ENCODE data around the gene CTSW.

Gene CTSW

DNA sequence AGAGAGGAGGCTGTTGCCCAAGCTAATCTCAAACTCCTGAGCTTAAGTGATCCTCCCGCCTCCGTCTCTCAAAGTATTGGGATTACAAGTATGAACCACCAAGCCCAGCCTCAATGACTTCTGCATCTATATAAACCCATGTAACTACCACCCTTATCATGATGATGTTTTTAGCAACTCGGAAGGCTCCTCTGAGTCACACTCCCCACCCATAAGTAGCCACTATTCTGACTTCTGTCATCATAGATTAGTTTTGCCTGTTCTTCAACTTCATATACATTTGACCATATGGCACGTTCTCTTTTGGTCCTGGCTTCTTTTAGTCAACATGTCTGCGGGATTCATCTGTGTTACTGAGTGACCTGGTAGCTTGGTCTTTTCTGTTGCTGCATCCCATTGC lies 27.0 kb downstream of the CTSW start:
- no peak for DNase-seq
- no peaks in the 10 kb centered on the region for H3K36me3 ChIP-seq (ENCODE audit: control insufficient read depth, insufficient read depth, low read length)
- H3K27ac ChIP-seq (ENCODE audit: insufficient read depth, low read length, poor library complexity, severe bottlenecking): no peak overlapping the region
- H3K9me3 ChIP-seq (ENCODE audit: control insufficient read depth, low read length): no peaks in the 10 kb centered on the region
- H3K27me3 ChIP-seq (replicated peaks; ENCODE audit: control insufficient read depth, insufficient read depth, low read length, poor library complexity, severe bottlenecking): no peaks in the 10 kb centered on the region
- H3K4me3 ChIP-seq (ENCODE audit: insufficient read depth, low read depth, low read length, poor library complexity, severe bottlenecking): no peak overlapping the region
- no peaks in the 10 kb centered on the region for H3K4me1 ChIP-seq (ENCODE audit: control insufficient read depth, insufficient read depth, low read length, poor library complexity, severe bottlenecking)

DNA sequence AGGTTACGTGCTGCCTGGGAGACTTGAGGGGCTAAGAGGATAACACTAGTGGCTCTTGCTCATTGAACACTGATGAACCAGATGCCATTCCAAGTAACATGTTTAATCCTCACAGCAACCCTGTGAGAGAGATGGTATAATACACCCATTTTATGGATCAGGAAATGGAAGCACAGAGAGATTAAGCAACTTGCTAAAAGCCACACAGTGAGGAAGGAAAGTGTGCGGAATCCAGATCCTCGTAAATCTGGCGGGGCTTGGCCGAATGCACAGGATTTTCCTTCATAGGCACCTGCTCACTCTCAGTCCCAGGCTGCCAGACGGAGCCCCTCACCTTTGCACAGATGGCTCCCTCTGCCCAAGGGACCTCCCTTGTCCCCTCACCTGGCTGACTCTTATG lies 28.2 kb downstream of the CTSW start:
- H3K4me1 ChIP-seq (ENCODE audit: control insufficient read depth, insufficient read depth, low read length, poor library complexity, severe bottlenecking): no peaks in the 10 kb centered on the region
- H3K36me3 ChIP-seq (ENCODE audit: control insufficient read depth, insufficient read depth, low read length): no peaks in the 10 kb centered on the region
- no peaks in the 10 kb centered on the region for H3K27me3 ChIP-seq (replicated peaks; ENCODE audit: control insufficient read depth, insufficient read depth, low read length, poor library complexity, severe bottlenecking)
- H3K9me3 ChIP-seq (ENCODE audit: control insufficient read depth, low read length): no peaks in the 10 kb centered on the region
- H3K27ac ChIP-seq (ENCODE audit: insufficient read depth, low read length, poor library complexity, severe bottlenecking): no peak overlapping the region
- no peak for DNase-seq
- H3K4me3 ChIP-seq (ENCODE audit: insufficient read depth, low read depth, low read length, poor library complexity, severe bottlenecking): no peak overlapping the region

DNA sequence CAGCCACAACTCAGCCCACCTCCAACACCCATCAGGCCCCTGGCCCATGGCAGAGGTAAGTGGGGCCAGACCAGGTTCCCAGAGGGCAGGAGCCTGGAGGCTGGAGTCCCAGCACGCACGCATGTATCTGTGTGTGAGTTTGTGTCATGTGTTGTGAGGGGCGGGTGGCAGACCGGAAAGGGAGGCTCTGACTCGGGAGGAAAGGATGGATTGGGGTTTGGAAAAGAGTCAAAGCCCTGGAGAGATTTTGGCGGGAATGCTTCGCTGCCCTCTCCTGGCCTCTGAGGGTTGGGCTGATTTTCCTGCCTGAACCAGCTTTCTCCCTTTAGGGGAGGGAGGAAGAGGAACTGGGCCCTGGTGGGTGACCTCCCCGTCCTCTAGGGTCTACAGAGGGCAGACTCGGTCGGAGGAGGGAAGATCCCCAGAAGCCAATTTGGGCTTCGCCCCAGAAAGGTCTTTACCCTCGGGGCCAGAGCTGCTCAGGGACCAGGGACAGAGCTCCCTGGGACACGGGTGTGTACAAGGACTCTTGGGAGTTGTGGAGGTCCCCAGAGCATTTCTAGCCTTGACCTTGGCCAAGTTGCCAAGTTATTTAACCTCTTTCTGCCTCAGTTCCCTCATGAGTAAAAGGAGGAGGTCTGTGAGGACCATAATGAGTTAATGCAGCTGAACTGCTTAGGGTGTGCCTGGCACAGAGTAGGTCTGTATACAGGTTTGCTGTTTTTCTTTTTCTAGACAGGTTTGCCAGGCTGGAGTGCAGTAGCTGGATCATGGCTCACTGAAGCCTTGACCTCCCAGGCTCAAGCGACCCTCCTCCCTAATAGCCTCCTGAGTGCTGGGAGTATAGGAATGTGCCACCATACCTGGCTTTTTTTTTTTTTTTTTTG lies 32.3 kb downstream of the CTSW start:
- no peak overlapping the region for H3K4me3 ChIP-seq (ENCODE audit: insufficient read depth, low read depth, low read length, poor library complexity, severe bottlenecking)
- H3K9me3 ChIP-seq (ENCODE audit: control insufficient read depth, low read length): no peaks in the 10 kb centered on the region
- no peak overlapping the region for H3K27ac ChIP-seq (ENCODE audit: insufficient read depth, low read length, poor library complexity, severe bottlenecking)
- no peak for DNase-seq
- peaks cover 2% of the 10 kb centered on the region for H3K4me1 ChIP-seq (ENCODE audit: control insufficient read depth, insufficient read depth, low read length, poor library complexity, severe bottlenecking)
- no peaks in the 10 kb centered on the region for H3K36me3 ChIP-seq (ENCODE audit: control insufficient read depth, insufficient read depth, low read length)
- no peaks in the 10 kb centered on the region for H3K27me3 ChIP-seq (replicated peaks; ENCODE audit: control insufficient read depth, insufficient read depth, low read length, poor library complexity, severe bottlenecking)

DNA sequence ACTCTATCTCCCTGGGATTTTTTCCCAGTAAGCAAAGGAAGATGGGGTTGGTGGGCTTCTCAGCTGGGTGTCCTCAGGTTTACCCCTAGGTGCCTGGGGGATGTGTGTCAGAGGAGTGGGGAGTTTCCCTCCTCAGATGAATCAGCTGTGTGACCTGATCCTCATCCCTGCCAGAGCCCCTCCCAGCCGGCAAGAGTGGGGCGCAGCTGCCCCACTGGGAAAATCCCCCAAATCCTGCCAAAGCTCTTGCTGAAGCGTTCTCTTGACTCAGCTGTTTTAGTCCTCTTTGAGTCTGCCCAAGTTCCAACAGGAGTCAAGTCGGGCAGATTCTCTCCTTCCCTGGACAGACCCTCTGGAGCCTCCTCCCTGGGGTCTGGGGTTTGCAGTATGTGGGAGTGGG lies 33.2 kb downstream of the CTSW start:
- H3K4me1 ChIP-seq (ENCODE audit: control insufficient read depth, insufficient read depth, low read length, poor library complexity, severe bottlenecking): peaks cover 12% of the 10 kb centered on the region
- no peaks in the 10 kb centered on the region for H3K36me3 ChIP-seq (ENCODE audit: control insufficient read depth, insufficient read depth, low read length)
- H3K27me3 ChIP-seq (replicated peaks; ENCODE audit: control insufficient read depth, insufficient read depth, low read length, poor library complexity, severe bottlenecking): no peaks in the 10 kb centered on the region
- DNase-seq: no peak
- H3K9me3 ChIP-seq (ENCODE audit: control insufficient read depth, low read length): no peaks in the 10 kb centered on the region
- no peak overlapping the region for H3K4me3 ChIP-seq (ENCODE audit: insufficient read depth, low read depth, low read length, poor library complexity, severe bottlenecking)
- H3K27ac ChIP-seq (ENCODE audit: insufficient read depth, low read length, poor library complexity, severe bottlenecking): no peak overlapping the region

DNA sequence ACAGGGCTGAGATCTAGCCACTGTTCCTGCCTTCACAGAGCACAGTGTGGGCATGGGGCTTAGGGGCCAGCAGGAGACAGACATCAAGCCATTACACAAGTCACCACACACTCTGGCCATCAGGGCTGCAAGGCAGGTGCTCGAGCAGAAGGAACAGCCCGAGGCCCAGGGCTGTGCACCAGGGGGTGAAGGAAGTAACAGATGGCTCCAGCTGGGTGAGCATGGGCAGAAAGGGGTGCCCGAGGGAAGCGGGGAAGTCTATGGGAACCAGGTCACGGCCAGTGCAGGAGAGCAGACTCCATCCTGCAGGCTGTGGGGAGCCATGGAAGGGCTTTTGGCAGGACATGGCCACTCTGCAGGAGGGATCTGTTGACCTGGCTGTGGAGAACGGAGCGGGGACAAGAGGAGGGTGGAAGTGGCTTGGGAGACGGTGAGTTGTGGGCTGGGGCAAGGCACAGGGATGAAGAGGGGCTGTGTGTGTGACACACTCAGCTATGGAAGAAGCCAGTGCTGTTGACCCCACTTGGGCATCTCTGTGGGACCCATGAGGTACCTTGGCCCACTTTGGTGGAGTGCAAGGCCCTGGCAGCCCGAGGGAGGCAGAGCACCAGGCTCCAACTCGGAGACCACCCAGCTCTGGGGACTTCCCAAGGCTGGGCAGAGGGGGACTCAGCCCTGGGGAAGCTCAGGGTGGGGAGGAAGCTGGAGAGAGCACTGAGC lies 35.6 kb downstream of the CTSW start:
- Histone ChIP-seq H3K4me1 (ENCODE audit: control insufficient read depth, insufficient read depth, low read length, poor library complexity, severe bottlenecking) (peaks cover 22% of the 10 kb centered on the region), H3K4me3 (ENCODE audit: insufficient read depth, low read depth, low read length, poor library complexity, severe bottlenecking) (no peak overlapping the region), H3K27me3 (replicated peaks; ENCODE audit: control insufficient read depth, insufficient read depth, low read length, poor library complexity, severe bottlenecking) (no peaks in the 10 kb centered on the region), H3K9me3 (ENCODE audit: control insufficient read depth, low read length) (no peaks in the 10 kb centered on the region), H3K27ac (ENCODE audit: insufficient read depth, low read length, poor library complexity, severe bottlenecking) (no peak overlapping the region), H3K36me3 (ENCODE audit: control insufficient read depth, insufficient read depth, low read length) (no peaks in the 10 kb centered on the region)
- DNase-seq: no peak

DNA sequence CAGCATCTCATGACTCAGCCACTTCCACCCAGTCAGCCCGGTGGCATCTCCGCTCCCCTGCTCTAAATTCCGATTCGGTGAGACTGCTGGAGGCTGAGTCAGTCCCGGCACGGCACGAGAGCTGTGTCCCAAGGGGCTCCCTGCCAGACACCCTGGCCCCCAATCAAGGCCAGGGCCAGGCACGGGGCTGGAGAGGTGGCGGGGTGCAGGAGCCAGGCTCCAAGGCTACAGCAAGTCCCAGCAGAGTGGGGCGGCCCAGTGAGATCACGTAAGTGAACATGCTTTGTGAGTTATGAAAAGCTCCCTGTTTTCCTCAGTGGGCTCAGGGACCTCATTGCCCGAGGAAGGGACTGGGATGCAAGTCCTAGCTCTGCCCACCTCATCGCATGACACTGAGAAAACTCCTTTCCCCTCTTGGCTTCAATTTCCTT lies 36.2 kb downstream of the CTSW start:
- H3K9me3 ChIP-seq (ENCODE audit: control insufficient read depth, low read length): no peaks in the 10 kb centered on the region
- no peak overlapping the region for H3K4me3 ChIP-seq (ENCODE audit: insufficient read depth, low read depth, low read length, poor library complexity, severe bottlenecking)
- no peaks in the 10 kb centered on the region for H3K27me3 ChIP-seq (replicated peaks; ENCODE audit: control insufficient read depth, insufficient read depth, low read length, poor library complexity, severe bottlenecking)
- no peak for DNase-seq
- no peak overlapping the region for H3K27ac ChIP-seq (ENCODE audit: insufficient read depth, low read length, poor library complexity, severe bottlenecking)
- H3K4me1 ChIP-seq (ENCODE audit: control insufficient read depth, insufficient read depth, low read length, poor library complexity, severe bottlenecking): peaks cover 28% of the 10 kb centered on the region
- no peaks in the 10 kb centered on the region for H3K36me3 ChIP-seq (ENCODE audit: control insufficient read depth, insufficient read depth, low read length)

DNA sequence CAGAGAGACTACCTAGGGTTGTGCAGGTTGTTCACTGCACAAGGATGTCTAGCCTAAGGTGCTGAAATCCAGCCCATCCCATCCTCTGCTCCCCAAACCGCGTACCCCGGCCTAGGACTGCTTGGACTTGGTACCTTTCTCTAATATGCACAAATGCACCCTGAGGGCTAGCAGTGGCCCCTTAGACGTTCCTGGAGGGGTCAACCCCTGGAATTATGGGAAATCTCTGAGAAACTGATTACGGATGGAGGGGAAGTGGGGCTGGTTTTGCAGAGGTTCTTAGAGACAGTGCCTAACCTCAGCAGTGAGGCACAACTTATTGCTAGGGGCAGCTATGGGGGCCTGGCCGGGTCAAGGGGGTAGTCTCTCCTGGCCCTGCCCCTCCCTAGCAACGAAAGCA lies 36.8 kb downstream of the CTSW start:
- no peak for DNase-seq
- Histone ChIP-seq H3K27ac (ENCODE audit: insufficient read depth, low read length, poor library complexity, severe bottlenecking) (no peak overlapping the region), H3K4me3 (ENCODE audit: insufficient read depth, low read depth, low read length, poor library complexity, severe bottlenecking) (no peak overlapping the region), H3K27me3 (replicated peaks; ENCODE audit: control insufficient read depth, insufficient read depth, low read length, poor library complexity, severe bottlenecking) (no peaks in the 10 kb centered on the region), H3K36me3 (ENCODE audit: control insufficient read depth, insufficient read depth, low read length) (no peaks in the 10 kb centered on the region), H3K9me3 (ENCODE audit: control insufficient read depth, low read length) (no peaks in the 10 kb centered on the region), H3K4me1 (ENCODE audit: control insufficient read depth, insufficient read depth, low read length, poor library complexity, severe bottlenecking) (peaks cover 32% of the 10 kb centered on the region)

DNA sequence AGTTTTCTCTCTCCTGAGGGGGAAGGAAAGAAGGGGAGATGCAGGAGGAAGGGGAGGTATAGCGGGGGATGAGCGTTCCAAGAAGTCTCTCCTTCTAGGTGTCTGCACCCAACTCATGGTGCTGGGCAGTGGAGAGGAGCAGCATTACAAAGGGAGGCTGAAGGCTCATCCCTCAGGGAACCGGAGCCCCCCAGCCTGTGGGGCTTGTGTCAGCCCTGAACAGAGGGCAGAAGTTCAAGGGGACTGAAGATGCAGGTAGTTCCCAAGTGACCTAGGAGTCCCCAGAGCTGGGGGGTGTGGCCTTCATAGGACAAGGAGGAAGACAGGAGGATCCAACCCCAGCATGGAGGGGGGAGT lies 37.4 kb downstream of the CTSW start:
- Histone ChIP-seq H3K4me1 (ENCODE audit: control insufficient read depth, insufficient read depth, low read length, poor library complexity, severe bottlenecking) (peaks cover 32% of the 10 kb centered on the region), H3K27ac (ENCODE audit: insufficient read depth, low read length, poor library complexity, severe bottlenecking) (no peak overlapping the region)

DNA sequence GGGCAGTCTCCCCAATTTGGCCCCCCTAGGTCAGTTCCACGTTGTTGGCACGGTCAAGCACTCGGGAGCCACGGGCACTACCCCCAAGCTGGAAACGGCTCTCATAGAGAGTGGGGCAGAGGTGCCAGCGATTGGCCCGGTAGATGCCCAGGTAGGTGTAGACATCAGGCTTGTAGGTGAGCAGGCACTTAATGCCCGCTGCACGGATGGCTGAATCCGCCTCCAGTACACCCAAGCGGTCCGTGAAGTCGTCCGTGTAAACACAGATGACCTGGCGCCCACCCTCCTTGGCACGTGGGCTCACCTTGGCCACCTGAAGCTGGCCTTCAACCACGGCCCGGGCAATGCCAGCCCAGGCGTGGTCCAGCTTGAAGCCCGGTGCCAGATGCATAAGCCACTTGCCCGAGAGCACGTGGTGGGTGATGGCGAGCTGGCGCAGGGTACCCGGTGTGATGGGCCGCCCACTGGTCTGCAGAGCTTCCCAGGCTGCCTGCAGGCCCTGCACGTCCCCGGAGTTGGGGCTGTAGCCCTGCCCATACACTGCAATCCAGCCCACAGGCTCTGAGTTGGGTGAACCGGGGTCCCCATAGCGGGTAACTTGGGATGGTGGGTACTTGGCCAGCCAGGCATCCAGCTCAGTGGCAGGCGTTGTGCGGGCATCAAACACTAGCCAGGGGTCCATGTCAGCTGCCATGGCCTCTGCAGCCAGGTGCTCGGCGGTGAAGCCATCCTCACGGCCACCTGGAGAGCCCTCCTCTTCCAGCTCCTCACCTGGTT lies 38.0 kb downstream of the CTSW start:
- Histone ChIP-seq H3K4me3 (ENCODE audit: insufficient read depth, low read depth, low read length, poor library complexity, severe bottlenecking) (peak overlapping the region; percentile 82), H3K27ac (ENCODE audit: insufficient read depth, low read length, poor library complexity, severe bottlenecking) (peak overlapping the region; percentile 93), H3K4me1 (ENCODE audit: control insufficient read depth, insufficient read depth, low read length, poor library complexity, severe bottlenecking) (peaks cover 32% of the 10 kb centered on the region), H3K27me3 (replicated peaks; ENCODE audit: control insufficient read depth, insufficient read depth, low read length, poor library complexity, severe bottlenecking) (no peaks in the 10 kb centered on the region), H3K36me3 (ENCODE audit: control insufficient read depth, insufficient read depth, low read length) (peaks cover 7% of the 10 kb centered on the region), H3K9me3 (ENCODE audit: control insufficient read depth, low read length) (no peaks in the 10 kb centered on the region)
- no peak for DNase-seq

More for the DNA sequence above, 37.4 kb downstream of the CTSW start:
- Histone ChIP-seq H3K27me3 (replicated peaks; ENCODE audit: control insufficient read depth, insufficient read depth, low read length, poor library complexity, severe bottlenecking) (no peaks in the 10 kb centered on the region), H3K36me3 (ENCODE audit: control insufficient read depth, insufficient read depth, low read length) (peaks cover 3% of the 10 kb centered on the region), H3K9me3 (ENCODE audit: control insufficient read depth, low read length) (no peaks in the 10 kb centered on the region), H3K4me3 (ENCODE audit: insufficient read depth, low read depth, low read length, poor library complexity, severe bottlenecking) (no peak overlapping the region)
- DNase-seq: no peak
